Mesenteric fat pad (tissue), 1 donor: Measurements from ENCODE around the gene LIMS1. TPM values are rescaled to one million over a fixed set of nuclear protein-coding genes. Genes with fewer than 3 reads are reported as not detected.

Experiments used
- DNase-seq: peaks from one replicate; pipeline ENCODE4 v3.0.0-alpha.2; 2020; ENCODE audit warnings: low spot score
- total RNA-seq: library from RNA; stranded (reverse); fragmentation: NEBNext Ultra II Directional; extraction: Animal tissue kit (Norgen Biotek cat#: 25700); gene quantifications from one replicate; pipeline ENCODE4 v1.2.1, GENCODE V29; 2021
- donor health status: DM: yes; HTN: yes; CAD: no.

The LIMS1 gene
- total RNA-seq, 1 donor from 2014 or later: 113 TPM

GRCh38 chr2:108613261-108614042 lies 79.2 kb downstream of the LIMS1 start:
- DNase-seq: no peak

- DNase-seq: no peak
These were observed 79.8 kb downstream of the LIMS1 start for GRCh38 chr2:108614043-108614545.

GRCh38 chr2:108614659-108615058 lies 80.4 kb downstream of the LIMS1 start:
- no peak for DNase-seq

- no peak for DNase-seq
These were observed 81.3 kb downstream of the LIMS1 start for GRCh38 chr2:108615480-108616090.

- DNase-seq: no peak
These were observed 82.0 kb downstream of the LIMS1 start for GRCh38 chr2:108616318-108616717.

GRCh38 chr2:108616751-108617161 lies 82.5 kb downstream of the LIMS1 start:
- DNase-seq: no peak

GRCh38 chr2:108617617-108618016 lies 83.3 kb downstream of the LIMS1 start:
- no peak for DNase-seq

GRCh38 chr2:108619925-108620620 lies 85.8 kb downstream of the LIMS1 start:
- no peak for DNase-seq

GRCh38 chr2:108620656-108621055 lies 86.4 kb downstream of the LIMS1 start:
- no peak for DNase-seq

GRCh38 chr2:108621087-108621559 lies 86.9 kb downstream of the LIMS1 start:
- no peak for DNase-seq

GRCh38 chr2:108621687-108622681 lies 87.7 kb downstream of the LIMS1 start:
- DNase-seq: no peak

- no peak for DNase-seq
These were observed 89.3 kb downstream of the LIMS1 start for GRCh38 chr2:108623616-108624015.

GRCh38 chr2:108625186-108625827 lies 91.0 kb downstream of the LIMS1 start:
- DNase-seq: no peak

- no peak for DNase-seq
These were observed 91.5 kb downstream of the LIMS1 start for GRCh38 chr2:108625828-108626195.

GRCh38 chr2:108626995-108627394 lies 92.7 kb downstream of the LIMS1 start:
- DNase-seq: no peak

GRCh38 chr2:108627911-108628567 lies 93.8 kb downstream of the LIMS1 start:
- no peak for DNase-seq

- no peak for DNase-seq
These were observed 94.7 kb downstream of the LIMS1 start for GRCh38 chr2:108628936-108629335.

GRCh38 chr2:108629417-108629816 lies 95.1 kb downstream of the LIMS1 start:
- DNase-seq: no peak

GRCh38 chr2:108630567-108631405 lies 96.5 kb downstream of the LIMS1 start:
- no peak for DNase-seq
